ENCODE measurements around the gene SNTG2.
"Not testable (repeated sequence)": the region's sequence is repeated elsewhere in the genome, so short reads cannot be mapped to it uniquely, and the experiment has no call there.

The SNTG2 gene

GRCh38 chr2:1192121-1192520 lies 241.5 kb downstream of the SNTG2 start:
- no peak for DNase-seq (ENCODE audit: low spot score)

GRCh38 chr2:1193801-1194200 lies 243.2 kb downstream of the SNTG2 start:
- DNase-seq (ENCODE audit: low spot score): no peak

GRCh38 chr2:1203772-1204171 lies 253.1 kb downstream of the SNTG2 start:
- DNase-seq (ENCODE audit: low spot score): no peak

- no peak for DNase-seq (ENCODE audit: low spot score)
Measured at GRCh38 chr2:1205853-1206252, 255.2 kb downstream of the SNTG2 start.

GRCh38 chr2:1207962-1208510 lies 257.4 kb downstream of the SNTG2 start:
- no peak for DNase-seq (ENCODE audit: low spot score)

- no peak for DNase-seq (ENCODE audit: low spot score)
Measured at GRCh38 chr2:1208522-1208921, 257.9 kb downstream of the SNTG2 start.

- DNase-seq (ENCODE audit: low spot score): no peak
Measured at GRCh38 chr2:1209246-1209645, 258.6 kb downstream of the SNTG2 start.

- no peak for DNase-seq (ENCODE audit: low spot score)
Measured at GRCh38 chr2:1209761-1210160, 259.1 kb downstream of the SNTG2 start.

- no peak for DNase-seq (ENCODE audit: low spot score)
Measured at GRCh38 chr2:1210352-1210751, 259.7 kb downstream of the SNTG2 start.

- DNase-seq (ENCODE audit: low spot score): no peak
Measured at GRCh38 chr2:1219901-1220573, 269.4 kb downstream of the SNTG2 start.

- DNase-seq (ENCODE audit: low spot score): no peak
Measured at GRCh38 chr2:1222056-1222455, 271.4 kb downstream of the SNTG2 start.

- DNase-seq (ENCODE audit: low spot score): no peak
Measured at GRCh38 chr2:1223791-1224190, 273.1 kb downstream of the SNTG2 start.

- DNase-seq (ENCODE audit: low spot score): no peak
Measured at GRCh38 chr2:1224901-1225300, 274.3 kb downstream of the SNTG2 start.

- no peak for DNase-seq (ENCODE audit: low spot score)
Measured at GRCh38 chr2:1226766-1227165, 276.1 kb downstream of the SNTG2 start.

GRCh38 chr2:1227274-1227900 lies 276.7 kb downstream of the SNTG2 start:
- no peak for DNase-seq (ENCODE audit: low spot score)

- DNase-seq (ENCODE audit: low spot score): not testable (repeated sequence)
Measured at GRCh38 chr2:1229596-1229995, 278.9 kb downstream of the SNTG2 start.

- no peak for DNase-seq (ENCODE audit: low spot score)
Measured at GRCh38 chr2:1230155-1230893, 279.7 kb downstream of the SNTG2 start.

GRCh38 chr2:1231466-1232063 lies 280.9 kb downstream of the SNTG2 start:
- DNase-seq (ENCODE audit: low spot score): no peak

- DNase-seq (ENCODE audit: low spot score): no peak
Measured at GRCh38 chr2:1233281-1233680, 282.6 kb downstream of the SNTG2 start.

GRCh38 chr2:1234731-1235308 lies 284.2 kb downstream of the SNTG2 start:
- DNase-seq (ENCODE audit: low spot score): no peak

GRCh38 chr2:1235806-1236205 lies 285.2 kb downstream of the SNTG2 start:
- no peak for DNase-seq (ENCODE audit: low spot score)

GRCh38 chr2:1236606-1237005 lies 286.0 kb downstream of the SNTG2 start:
- no peak for DNase-seq (ENCODE audit: low spot score)

Measured in GM03348 (cell line).